Effector CD4-positive, alpha-beta T cell (primary cell): ENCODE measurements around the gene NPBWR2. TPM values are rescaled to one million over a fixed set of nuclear protein-coding genes. Genes with fewer than 3 reads are reported as not detected.

Experiments used
- DNase-seq: peaks from one replicate; pipeline ENCODE4 v3.0.0-alpha.2; 2020
- total RNA-seq: gene quantifications from one replicate; lab custom pipeline; 2026; lab: John Stamatoyannopoulos, UW

Gene NPBWR2, protein sequence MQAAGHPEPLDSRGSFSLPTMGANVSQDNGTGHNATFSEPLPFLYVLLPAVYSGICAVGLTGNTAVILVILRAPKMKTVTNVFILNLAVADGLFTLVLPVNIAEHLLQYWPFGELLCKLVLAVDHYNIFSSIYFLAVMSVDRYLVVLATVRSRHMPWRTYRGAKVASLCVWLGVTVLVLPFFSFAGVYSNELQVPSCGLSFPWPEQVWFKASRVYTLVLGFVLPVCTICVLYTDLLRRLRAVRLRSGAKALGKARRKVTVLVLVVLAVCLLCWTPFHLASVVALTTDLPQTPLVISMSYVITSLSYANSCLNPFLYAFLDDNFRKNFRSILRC
- not detected for total RNA-seq

DNA sequence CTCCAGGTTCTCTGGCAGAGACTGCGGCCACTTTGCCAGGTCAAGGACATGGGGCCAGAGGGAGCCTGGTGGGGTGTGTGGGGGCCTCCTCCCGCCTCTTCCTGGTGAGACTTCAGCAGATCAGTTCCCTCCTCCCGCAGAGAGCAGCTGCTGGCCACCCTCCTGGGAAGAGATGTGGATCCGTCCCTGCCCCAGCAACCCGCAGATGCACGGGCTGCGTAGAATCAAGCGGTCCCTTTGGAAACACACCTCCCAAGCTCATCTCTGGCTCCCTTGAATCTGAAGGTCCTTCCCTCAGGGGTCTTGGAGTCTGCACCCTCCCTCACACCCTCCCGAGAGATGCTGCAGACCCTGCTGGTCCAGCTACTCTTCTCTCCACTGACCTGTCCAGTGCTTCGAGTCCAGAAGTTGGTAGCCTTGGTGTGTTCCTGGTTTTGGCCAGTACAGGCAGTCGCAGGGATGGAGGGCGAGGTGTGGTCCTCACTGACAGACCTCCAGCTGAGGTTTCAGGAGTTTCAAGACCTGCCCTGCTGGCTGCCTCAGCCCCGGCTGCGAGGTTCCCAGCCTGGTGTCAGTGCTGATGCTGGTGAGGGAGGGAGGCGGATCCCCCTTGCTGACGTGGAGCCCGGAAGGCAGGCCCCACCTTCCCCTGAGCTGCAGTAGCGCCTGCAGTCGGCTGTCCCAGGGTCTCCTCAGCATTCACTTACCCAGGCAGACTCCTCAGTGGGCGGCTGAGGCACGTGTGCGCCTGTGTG, at the start of gene NPBWR2:
Gene NPBWR2, minus strand, starts transcription at position 585 of the 755 bp plus-strand sequence. CDS start 734 bp downstream, outside the sequence.
- DNase-seq, result no peak

DNA sequence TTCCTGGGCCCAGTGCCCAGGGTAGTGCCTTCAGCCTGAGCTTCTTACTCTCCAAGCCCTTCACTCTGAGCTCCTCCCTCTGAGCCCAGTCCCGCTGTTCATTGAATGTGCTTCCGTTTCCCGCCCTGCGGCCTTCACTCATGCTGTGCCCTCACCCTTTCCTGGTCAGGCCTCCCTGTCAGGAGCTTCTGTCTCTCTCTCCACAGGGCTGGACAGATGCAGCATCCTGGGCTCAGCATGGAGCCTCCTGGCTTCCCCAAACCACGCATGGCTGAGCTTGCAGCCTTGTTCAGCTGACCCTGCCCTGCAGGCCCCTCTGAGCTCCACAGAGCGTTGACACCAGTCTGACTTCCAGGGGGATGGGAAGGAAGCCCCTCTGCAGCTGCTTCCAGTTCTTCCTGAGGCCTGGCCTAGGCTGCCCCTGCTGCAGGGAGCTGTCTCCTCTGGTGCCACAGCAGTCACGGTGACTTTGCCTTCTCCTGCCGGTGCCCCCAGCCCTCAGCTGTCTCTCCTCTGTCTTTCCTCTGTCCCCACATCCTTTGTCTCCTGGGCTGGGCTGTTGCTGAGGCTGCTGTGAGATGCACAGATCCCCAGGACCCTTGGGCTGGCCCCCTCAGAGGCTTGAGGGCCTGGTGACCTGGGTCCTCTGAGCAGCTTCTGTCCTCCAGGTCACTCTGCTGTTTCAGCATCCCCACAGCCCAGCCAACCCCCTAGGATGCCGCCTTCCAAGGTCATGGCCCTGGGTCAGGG, 48.9 kb upstream of the NPBWR2 start:
- DNase-seq, result no peak

DNA sequence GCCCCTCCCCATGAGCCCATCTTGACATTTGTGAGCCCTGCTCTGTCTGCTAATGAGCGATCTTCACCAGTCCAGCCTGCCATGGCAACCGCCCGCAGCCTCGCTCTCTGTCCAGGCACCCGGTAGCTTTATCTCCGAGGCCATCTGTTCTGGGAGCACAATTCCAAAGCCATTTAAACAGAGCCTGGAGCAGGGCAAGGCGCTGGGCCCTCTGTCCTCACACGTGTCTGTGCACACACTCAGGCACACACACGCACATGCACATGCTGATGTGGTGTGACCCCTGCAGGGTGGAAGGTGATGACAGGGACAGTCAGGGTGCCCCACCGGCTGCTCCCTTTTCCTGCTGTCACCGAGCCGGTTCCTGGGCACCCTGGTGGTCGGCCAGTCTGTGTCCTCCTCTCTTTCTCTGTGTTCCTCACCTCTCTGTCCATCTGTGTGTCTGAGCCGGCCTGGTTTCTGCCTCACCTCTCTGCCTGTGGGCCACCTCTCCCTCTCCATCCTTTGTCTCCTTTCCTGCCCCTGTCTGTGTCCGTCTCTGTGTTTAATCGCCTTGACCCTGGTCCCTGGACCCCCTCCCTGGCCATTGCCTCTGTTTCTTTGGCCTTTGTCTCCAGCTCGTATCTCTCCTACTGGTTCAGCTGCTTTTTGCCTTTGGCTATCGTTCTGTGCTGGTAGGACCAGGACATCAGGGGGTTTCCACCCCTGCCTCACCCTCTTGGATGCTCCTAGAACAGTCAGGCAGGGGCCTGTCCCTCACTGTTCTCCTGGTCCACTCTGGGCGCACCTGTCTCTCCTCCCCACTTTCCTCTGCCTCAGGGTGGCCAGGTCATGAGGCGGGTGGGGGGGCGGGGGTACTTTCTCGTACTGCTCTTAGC, 48.1 kb upstream of the NPBWR2 start:
- no peak for DNase-seq

DNA sequence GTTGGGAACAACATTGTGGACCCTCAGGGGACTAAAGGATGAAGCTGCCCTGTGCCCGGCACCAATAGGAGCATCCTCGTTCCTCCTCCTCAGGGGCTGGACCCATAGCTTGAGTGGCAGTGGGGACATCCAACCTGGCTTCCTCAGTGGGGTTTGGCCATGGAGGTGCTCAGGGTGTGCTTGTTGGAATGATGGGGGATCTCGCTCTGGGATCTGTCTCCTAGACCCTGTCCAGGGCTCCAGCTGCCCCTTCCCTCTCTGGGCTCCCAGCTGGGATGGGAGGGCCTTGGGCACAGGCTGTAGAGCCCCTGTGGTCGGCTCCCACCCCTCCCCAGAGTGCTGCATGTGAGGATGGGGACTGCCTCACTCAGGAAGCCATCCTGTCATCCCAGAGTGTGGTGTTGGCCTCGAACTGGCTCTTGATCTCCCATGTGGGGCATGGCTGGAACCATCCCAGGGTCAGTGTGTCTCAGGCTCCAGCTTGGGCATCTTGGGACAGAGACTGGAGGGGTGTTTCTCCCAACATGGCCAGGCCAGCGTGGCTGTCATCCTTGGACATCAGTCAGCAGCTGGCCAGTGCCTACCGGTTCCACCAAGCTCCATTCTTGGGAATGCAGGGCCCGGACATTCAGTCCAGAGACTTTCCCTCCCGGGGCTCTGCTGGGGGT, 47.4 kb upstream of the NPBWR2 start:
- DNase-seq, result no peak

DNA sequence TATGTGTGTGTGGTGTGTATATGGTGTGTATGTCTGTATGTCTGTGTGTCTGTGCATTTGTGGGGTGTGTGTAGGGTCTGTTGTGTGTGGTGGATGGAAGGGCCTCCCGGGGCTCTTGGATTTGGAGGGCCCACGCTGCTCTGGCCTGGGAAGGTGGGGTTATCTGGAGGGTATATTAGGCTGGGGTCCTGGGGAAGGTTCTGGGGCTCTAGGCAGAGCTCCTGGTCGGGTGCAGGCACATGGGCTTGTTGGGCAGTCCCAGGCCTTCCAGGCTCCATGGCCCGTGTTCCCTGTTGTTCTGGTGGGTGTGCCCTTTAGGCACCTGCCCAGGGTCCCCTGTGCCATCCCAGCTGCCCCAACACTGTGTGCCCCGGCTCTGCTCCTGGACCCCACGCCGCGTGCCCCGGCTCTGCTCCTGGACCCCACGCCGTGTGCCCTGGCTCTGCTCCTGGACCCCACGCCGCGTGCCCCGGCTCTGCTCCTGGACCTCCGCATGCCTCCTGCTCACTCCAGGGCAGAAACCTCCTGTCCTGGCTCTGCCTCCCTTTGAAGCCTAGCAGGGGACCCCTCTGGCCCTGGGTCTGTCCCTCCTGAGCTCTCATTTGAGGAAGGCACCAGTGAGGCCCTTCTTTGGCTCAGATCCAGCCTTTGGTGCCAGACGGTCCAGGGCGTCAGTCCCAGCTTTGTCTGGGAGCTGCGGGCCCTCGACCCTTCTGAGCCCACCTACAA, 46.7 kb upstream of the NPBWR2 start:
- DNase-seq, result no peak

DNA sequence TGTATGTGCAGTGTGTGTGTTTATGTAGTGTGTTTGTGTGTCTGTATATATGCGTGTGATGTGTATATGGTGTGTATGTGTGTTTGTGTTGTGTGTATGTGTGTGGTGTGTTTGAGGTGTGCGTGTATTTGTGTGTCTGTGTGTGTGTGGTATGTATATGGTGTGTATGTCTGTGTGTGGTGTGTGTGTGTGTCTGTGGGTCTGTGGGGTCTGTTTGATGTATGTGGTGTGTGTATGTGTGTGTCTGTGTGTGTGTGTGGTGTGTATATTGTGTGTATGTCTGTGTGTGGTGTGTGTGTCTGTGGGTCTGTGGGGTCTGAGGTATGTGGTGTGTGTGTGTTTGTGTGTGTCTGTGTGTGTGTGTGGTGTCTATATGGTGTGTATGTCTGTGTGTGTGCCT, 46.0 kb upstream of the NPBWR2 start:
- no peak for DNase-seq

DNA sequence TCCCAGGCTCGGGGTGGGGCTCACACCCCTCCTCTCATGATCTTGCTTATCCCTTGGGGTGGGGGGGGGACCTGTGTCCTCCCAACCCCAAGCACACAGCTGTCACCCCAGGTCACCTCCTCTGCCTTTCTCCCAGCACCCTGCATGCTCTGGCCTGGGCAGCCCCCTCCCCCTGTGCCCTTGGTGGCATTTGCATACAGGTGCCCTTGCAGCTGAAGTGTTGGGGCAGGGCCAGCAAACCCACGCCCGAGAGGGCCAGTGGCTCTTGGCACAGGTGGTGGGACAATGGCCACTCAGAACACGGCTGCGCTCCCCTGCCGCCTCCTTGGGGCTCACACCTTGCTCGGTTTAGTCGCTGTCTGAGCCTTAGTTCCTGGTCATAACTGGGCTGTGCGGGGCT, 45.5 kb upstream of the NPBWR2 start:
- DNase-seq, result no peak

DNA sequence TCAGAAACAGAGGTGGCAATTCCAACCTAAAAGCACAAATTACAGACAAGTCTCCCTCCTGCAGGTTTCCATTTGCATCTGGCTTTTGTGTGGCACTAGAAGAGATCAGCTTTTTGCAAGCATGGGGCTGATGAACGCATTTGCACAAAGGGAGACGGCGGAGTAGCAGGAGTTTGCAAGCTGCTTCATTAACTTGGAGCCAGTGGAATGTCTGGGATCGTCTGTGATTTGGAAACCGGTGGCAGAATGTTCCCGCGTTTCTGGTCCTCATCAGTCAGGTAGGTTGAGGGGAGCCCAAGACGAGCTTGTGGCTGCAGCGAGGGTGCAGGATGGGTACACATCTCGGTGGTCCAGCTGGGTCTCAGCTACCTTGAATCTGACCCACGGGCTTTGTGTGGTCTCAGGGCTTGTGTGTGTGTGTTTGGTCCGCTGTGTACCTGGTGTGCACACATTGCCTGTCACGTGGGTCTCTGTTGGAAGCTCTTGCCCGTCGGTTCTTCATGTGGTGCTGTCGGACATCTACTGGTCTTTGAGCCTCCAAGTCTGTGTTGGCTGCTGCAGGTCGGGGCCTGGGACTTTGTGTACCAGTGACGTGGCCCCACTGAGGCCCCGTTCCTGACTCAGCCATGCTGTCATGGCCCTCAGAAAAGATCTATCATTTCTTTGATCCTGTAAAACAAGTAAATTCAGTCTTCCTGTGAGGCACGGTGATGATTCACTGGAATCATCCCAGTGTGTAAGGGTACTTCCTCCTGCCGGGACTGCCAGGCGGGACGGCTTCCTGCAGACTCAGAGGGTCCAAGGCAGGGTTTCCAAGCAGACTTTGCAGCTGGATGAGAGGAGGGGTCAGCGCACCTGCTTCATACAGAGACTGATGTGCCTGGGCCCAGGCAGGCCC, 44.5 kb upstream of the NPBWR2 start:
- DNase-seq, result no peak

DNA sequence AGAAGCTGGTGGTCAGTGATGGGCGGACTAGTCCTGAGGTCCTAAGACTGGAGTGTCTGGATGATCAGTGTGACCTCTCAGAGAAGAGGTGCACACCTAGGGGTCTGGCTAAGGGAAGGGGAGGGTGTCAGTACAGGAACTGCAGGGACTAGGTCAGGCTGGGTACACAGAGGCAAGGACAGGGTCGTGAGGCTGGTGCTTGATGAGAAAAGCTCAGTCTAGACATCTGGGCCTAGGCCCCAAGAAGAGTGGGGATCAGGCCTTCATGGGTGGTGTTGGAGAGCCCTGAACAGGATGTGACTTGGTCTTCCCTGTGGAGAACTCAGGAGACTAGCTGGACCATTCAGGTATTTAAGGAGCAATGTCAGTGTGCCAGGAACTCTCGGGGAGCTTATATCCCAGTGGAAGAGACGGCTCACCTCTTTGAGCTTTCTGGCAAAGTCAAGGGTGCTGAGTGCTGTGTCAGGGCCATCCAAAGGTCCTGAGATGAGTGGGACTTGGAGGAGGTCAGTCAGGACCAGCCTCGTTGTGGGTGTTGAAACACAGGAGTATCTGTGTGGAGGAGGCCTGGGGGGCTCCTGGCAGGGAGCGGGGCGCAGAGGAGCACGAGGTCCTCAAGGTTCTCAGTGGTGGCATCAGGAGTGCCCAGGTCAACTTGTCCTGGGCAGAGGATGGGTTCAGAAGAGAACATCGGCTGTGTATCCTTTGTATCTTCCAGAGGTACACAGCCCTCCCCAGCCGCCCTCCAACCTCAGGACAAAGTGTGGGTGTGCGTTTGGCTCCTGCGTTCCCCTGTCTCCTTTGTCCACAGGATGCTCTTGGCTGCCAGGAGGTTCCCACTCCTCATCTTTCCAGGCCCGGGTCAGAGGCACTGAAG, 43.6 kb upstream of the NPBWR2 start:
- DNase-seq, result no peak

DNA sequence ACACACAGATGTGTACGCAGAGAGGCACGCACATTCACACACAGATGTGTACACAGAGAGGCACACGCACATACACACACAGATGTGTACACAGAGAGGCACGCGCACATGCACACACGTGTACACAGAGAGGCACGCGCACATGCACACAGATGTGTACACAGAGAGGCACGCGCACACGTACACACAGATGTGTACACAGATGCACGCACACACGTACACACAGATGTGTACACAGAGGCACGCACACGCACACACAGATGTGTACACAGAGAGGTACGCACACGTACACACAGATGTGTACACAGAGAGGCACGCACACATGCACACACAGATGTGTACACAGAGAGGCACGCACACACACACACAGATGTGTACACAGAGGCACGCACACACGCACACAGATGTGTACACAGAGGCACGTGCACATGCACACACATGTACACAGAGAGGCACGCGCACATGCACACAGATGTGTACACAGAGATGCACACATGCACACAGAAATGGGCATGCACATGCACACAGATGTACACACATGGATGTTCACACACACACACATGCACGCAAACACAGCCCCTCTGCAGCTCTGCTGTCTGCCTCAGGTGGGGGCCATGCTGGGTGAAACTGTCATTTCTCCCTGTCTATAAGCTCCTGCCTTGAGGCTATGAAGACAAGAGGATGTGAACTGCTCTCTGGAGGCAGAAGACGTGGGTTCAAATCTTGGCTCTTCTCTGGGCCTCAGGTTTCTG, 42.6 kb upstream of the NPBWR2 start:
- DNase-seq, result no peak

DNA sequence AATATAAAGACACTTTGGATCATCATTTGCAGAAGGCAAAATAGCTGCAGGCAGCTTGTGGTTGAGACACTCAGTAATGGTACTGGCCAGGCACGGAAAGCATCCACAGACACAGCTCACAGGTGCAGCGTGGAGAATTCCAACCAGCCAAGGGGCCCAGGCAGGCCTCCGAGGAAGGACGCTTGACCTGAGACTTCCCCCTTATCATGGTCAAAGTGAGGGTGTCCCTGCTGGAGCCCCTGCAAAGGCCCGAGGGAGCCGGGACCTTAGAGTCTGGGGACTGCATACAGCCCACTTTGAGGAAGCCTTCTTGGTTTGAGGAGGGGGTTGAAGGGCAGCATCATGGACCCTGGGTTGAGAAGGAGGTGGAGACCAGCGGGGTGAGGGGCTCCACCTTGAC, 41.8 kb upstream of the NPBWR2 start:
- DNase-seq, result no peak

DNA sequence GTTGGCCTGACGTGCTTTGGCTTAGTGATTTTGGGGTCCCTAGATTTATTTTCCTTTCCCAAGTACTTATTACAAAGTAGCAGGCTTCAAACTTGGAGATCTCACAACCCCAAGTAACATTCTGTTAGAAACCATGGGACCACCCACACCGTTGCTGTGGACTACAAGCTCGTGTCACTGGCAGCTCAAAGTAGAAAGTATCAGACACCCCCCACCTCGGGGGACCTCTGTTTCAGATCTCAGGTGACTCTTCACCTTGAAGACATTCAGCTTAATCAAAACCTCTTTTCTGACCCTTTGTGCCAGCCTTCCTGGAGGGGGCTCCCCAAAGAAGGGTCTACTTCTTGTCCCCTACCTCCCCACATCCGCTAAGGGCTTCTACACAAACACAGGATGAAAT, 41.2 kb upstream of the NPBWR2 start:
- no peak for DNase-seq

DNA sequence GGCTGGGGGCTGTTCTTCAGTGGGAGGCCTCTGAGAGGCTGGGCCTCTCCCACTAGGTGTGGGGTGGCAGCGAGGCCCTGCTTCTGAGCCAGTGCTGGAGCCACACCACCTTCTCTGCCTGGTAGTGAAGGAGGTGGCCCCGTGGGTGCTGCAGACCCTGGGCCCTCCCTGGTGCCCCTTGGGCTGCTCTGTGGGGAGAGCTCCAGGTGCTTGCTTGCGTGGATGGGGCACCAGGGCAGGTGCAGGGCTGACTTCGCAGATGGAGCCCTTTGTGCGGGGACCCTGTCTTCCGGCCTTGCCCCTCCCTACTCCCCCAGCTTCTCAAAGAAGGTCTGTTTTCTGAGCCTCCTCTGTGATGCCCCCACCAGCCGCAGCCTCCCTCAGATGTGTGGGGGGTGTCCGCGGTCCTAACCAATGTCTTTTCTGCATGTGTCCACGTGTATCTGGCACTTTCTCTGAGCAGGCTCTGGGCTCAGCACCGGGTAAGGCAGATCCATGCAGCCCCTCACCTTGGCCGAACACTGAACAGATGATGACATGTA, 39.6 kb upstream of the NPBWR2 start:
- no peak for DNase-seq

DNA sequence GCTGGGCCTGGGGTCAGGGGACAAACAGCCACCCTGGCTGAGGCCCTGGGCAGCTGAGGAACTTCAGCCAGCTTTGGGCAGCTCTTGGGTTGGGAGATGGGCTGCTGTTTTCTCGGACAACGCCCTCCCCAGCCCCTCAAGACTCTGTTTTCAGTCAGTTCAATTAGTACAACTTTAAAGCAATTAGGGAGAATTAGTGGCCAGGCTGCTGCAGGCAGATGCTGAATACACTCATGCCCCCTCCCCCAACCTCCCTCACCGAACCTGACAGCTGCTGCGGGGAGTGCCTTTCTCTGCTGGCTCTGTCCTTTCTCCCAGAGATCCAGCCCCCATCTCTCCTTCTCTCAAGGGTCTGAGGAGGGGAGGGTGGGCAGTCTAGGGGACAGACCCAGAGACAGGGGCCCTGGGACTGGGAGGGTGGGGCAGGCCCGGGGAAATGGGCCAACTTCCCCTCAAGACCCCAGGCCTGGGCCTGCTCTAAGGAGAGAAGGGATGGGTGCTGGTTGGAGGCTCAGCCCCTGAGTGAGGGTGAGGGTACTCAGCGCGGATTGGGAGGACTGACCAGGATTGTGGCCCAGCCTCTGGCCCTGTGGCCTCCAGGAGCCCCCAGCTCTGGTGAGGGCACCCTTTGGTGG, 39.1 kb upstream of the NPBWR2 start:
- DNase-seq, result no peak

DNA sequence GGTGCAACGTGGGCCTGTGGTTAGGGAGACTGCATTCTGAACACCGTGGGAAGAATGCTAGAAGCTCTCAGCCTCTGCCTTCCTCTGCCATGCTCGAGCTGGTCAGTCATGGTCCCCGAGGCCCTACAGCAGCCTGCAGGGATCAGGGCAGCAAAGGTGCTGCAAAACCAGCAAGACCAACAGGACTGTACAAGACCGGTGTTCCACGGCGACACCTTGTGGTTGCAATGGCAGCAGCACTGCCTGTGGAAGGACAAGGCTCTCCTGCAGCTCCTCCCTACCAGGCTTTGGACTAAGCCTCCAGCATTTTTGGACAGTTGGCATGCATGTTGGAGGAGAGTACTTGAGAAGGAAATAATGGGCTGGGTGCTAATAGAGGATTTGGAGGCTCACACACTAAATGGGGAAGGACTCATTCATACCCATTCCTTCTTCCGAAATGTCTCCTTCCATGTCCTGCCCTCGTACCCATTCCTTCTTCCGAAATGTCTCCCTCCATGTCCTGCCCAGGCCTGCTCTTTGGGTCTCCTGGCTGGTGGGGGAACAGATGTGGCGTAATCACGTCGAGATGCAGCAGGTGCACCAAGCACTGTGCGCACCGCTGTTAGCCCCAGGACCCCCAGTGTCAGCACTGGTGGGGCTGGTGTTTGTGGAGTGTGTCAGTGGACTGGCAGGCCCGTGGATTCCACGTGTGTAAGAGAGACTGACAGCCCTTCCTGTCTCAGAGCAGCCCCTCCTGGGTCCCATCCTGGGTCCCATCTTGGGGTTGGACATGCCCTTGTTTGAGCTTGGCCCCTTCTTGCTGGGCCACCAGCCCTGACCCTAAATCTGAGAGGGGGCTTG, 38.3 kb upstream of the NPBWR2 start:
- DNase-seq, result no peak

DNA sequence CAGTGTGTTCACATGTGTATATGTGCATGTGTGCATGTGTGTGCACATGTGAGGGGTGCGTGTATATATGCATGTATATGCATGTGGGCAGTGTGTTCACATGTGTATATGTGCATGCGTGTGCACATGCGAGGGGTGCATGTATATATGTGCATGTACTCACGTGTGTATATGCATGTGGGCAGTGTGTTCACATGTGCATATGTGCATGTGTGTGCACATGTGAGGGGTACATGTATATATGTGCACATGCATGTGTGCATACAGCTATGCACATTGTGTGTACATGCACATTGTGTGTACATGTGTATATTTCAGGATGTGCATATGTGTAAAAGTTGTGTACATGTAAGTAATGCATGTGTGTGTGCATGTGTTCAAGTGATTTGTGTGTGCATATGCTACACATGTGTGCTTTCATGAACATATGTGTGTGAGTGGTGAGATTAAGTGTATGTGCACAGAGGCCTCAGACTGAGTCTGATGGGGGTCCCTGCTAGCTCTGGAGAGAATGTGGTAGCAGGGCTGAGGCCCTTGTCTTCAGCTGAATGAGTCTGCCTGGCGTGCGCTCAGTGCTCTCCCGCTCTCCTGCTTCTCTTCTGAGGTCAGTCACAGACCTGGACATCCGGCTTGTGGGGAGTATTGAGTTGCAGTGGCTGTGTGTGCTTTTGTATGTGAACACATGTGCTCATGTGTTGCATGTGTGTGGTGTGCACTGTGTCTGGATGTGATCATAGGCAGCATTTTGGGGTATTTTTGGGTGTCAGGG, 37.0 kb upstream of the NPBWR2 start:
- DNase-seq, result no peak
